CD4-positive, alpha-beta T cell treated with Interleukin-15 for 1 hour (primary cell): ENCODE data around the gene MAG.

ENCODE experiments used
- DNase-seq: peaks from one replicate; pipeline ENCODE4 v3.0.0-alpha.2; 2020

The MAG gene, protein sequence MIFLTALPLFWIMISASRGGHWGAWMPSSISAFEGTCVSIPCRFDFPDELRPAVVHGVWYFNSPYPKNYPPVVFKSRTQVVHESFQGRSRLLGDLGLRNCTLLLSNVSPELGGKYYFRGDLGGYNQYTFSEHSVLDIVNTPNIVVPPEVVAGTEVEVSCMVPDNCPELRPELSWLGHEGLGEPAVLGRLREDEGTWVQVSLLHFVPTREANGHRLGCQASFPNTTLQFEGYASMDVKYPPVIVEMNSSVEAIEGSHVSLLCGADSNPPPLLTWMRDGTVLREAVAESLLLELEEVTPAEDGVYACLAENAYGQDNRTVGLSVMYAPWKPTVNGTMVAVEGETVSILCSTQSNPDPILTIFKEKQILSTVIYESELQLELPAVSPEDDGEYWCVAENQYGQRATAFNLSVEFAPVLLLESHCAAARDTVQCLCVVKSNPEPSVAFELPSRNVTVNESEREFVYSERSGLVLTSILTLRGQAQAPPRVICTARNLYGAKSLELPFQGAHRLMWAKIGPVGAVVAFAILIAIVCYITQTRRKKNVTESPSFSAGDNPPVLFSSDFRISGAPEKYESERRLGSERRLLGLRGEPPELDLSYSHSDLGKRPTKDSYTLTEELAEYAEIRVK

DNA sequence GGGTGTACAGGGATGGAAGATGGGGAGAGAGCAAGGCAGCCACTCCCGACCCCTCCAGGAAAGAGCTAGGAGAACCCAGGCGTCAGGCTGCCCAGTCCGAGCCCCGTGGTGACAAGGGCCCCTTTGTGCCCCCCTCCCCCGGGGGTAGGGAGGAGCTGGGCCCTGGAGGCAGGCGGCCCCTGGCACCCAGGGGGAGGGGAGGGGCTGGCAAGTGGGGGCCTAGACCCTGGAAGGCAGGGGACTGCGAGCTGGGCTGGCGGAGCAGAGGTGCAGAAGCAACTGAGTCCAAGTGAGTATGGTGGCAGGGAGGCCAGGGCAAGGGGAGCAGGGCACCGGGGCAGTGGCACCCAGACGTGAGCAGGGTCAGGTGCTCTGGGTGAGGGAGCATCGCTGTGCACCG, at the start of gene MAG:
TSS of gene MAG (plus strand) at position 246 of the 400 bp plus-strand sequence. CDS start 3,248 bp downstream, outside the sequence.
- no peak for DNase-seq

DNA sequence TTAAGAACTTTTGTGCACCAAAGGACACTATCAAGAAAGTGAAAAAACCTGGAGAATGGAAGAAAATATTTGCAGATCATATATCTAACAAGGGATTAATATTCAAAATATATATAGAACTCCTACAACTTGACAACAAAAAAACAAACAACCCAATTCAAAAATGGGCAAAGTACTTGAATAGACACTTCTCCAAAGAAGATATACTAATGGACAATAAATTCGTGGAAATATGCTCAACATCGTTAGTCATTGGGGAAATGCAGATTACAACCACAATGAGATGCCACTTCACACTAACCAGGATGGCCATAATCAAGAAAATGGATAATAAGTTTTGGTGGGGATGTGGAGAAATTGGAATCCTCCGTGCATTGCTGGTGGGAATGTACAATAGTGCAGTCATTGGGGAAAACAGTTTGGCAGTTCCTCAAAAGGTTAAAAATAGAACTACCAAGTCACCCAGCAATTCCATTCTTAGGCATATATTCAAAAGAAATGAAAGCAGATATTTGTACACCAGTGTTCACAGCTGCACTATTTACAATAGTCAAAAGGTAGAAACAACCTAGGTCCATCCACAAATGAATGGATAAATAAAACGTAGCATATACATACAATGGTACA, 45.4 kb upstream of the MAG start:
- DNase-seq, result no peak

DNA sequence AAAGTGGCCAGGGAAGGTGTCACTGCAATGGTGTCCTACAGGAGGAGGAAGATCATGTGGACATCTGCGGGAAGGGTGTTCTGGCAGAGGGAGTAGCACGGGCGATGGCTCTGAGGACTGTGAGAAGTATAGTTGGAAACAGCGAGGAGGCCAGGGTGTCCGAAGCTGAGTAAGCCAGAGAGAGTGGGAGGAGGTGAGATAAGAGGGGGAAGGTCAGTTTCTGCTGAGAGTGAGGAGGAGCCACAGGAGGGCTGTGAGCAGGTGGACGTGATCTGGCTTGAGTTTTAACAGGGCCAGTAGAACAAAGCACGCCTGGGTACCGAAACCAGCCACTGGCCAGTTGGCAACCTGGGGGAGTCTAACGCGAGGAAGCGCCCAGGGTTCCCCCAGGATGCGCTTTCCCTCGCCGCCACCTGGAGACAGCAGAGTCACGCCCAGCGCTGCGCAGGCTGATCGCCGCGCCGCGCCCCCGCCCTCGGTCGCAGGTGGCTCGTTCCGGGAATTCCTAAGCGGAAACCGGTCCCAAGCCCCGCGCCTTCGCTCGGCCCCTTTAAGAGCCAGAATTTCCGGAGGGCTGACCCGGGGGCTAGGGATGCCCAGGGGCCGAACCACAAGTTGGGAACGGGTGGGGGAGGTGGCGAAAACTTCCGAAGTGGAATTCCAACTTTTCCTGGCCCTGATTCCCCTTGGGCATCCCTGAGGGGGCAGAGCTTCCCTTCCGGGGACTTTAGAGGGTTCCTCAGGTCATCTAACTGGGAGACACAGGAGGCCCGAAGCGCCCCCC, 44.2 kb upstream of the MAG start:
- peak; percentile 64 for DNase-seq

- DNase-seq, result peak; percentile 82
Measured at GRCh38 chr19:35248310-35249145, 43.4 kb upstream of the MAG start, which contains the start of gene LSR. TSS of gene LSR (plus strand) at chr19:35249002. CDS start at chr19:35249023, 21 bp downstream.

GRCh38 chr19:35249146-35249847, 42.7 kb upstream of the MAG start:
- DNase-seq, result no peak

- DNase-seq, result no peak
Measured at GRCh38 chr19:35249848-35250711, 41.9 kb upstream of the MAG start.

DNA sequence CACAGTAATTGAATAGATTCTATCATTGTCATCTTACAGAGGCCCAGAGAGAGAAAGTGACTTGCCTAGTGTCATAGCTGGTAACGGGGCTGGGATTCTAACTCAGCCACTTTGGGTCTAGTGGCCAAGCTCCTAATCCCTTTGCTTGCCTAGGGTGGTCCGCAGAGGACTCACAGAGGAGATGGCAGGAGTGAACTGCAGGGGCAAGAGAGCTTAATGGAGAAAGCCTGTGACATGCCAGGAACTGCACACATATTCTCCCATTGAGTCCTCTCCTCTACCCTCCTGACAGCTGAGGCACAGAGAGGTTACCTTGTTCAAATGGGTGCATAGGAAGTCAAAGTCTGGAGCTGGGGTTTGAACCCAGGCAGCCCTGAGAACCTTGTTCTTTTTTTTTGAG, 40.5 kb upstream of the MAG start:
- DNase-seq, result no peak

DNA sequence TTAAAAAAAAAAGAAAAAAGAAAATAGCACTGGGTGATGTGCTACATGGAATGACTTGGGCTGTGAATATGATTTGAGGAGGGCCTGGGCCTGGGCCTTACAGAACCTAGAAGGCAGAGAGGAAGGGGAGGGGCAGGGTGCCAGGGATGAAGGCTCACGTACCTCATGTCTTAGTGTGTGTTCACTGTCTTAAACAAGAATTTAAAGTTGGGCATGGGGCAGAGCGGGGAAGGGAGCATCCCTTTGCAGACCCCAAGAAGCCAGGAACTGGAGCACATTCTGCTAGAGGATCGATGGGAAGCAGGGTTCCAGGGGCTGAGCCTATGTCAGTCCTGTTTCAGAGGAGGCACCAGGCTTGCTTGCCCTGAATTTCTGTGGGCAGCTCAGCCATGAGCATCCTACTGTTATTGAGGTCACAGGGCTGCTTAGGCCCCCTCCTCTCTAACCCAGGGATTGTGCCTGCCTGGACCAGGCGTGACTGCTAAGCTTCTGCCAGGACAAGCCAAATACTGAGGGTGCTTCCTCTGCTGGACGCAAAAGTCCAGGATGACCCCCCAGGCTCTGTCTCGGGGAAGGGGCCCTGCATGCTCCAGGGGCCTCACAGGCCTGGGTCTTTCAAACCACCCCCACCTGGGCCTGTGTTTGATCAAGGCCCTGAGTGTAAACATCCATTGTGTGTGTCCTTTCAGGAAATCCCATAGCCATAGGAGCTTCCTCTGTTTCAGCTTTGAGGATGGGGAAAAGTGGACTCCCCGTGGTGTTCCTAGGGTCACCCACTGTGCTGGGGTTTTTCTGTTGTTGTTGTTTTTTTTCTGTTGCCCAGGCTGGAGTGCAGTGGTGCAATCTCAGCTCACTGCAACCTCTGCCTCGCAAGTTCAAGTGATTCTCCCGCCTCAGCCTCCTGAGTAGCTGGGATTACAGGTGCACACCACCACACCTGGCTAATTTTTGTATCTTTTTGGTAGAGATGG, 38.4 kb upstream of the MAG start:
- no peak for DNase-seq

GRCh38 chr19:35254341-35255297, 37.3 kb upstream of the MAG start:
- no peak for DNase-seq

DNA sequence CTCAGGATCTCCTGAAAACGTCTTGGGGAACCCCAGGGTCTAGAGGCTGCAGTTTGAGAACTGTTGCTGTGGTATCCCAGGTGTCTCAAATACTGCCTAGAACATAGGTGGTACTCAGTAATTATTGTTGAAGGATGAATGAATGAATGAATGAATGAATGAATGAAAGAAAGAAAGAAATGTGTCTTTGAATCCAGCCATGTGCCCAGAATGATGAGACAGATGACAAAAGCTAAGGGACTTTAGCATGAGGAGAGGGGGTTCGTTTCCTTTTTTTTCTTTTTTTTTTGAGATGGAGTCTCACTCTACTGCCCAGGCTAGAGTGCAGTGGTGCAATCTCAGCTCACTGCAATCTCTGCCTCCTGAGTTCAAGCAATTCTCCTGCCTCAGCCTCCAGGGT, 35.4 kb upstream of the MAG start:
- no peak for DNase-seq

DNA sequence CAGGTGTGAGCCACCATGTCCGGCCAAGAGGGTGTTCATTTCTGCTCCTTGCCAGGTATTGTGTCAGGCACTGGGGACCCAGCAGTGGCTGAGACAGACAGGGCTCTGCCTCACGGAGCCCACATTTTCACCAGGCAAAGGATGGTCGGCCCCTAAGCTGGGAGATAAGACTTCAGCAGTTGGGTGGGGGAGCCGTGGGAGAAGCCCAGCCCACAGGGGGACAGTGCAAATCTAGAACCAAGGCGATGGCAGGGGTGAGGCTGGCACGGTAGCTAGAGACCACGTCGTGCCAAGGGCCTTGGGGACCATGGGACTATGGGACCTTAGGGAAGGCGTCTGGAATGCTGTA, 34.9 kb upstream of the MAG start:
- DNase-seq, result no peak

DNA sequence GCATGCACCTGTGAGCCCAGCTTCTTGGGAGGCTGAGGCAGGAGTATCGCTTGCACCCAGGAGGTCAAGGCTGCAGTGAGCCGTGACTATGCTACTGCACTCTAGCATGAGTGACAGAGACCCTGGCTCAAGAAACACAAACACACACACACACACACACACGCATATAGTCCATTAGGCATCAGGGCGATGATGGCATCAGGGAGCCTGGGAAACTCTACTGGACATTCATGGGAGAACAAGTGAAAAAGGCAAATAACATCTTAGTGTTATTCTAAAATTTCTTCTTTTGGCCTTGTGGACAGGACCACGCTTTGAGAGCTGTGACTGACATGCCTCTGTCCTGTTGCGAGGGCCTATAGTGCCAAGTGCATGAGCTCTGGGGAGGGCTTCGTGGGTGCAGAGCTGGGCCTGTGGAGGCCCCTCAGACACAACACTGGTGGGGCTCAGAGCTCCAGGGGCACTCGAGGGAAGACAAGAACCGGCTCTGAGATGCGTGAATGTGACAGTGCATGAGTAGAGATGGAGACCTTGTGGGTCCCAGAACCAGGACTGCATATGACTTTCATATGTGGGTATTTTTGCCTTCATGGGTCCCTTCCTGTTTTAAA, 31.2 kb upstream of the MAG start:
- no peak for DNase-seq

GRCh38 chr19:35261356-35262100, 30.4 kb upstream of the MAG start:
- DNase-seq, result no peak

DNA sequence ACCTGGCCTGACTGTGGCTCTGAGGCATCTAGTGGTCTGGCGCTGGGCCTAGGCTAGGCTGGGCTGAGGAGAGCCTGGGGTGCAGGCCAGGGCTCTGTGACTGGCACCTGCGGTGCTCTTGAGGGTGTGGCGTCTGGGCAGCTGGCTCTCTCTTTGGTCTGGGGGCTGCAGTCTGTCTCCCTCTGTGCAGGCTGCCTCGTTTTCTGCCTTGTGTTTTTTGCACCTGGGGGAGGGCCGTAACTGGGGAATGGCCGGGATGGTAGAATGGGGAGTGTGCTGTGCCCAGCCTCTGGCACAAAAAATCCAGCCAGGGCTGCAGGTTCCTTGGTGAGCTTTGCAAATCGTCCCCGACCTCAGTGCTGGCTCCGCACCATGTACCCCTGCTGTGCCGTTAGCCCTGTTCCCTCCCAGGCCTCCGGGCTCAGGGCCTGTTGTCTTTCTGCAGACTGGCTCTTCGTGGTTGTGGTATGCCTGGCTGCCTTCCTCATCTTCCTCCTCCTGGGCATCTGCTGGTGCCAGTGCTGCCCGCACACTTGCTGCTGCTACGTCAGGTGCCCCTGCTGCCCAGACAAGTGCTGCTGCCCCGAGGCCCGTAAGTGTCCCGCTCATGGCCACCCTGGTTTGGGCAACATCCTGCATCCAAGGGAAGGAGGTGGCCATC, 29.7 kb upstream of the MAG start:
- no peak for DNase-seq

DNA sequence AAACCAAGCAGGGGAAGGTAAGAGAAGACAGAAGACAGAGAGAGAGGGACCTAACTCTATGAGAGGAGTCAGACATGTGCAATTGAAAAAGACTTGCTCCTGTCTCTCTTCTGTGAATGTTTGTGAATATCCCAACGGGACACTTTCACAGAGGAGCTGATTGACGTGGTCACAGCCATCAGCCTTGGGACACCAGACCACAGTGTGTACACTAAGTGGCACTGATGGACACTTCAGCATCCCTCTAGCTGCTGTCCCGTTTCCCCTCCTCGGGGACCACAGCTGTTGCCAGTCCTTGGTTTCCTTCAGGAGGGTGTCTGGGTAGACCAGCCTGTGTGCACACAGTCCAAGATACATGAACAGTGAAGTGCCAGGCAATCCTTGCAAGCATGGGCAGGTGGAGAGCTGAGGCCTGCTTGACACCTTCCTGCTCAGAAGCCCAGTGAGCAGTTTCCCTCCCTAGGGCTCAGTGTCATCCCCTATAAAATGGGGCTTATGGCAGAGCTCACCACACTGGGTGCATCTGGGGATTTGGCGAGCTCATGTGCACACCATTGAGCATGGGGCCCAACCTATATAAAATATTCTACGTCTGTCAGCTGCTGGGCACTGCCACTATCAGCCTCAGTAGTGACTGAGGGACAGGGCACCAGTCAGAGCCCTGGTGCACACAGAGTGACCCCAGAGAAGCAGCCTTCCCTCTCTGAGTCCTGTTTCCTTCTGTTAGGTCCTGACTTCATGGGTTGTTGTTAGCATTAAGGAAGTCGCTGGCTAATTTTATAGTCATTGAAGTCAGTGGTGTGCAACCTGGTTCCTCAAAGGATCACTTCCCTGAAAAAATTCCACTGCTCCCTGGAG, 27.5 kb upstream of the MAG start:
- no peak for DNase-seq
